Activated T-helper 2 cell treated with anti-CD3 and anti-CD28 coated beads, Interferon-gamma antibody, Interleukin-2, Interleukin-4, amounts not matched to agents 10 μg/mL and 5 μg/mL and 100 μg/mL, durations not matched to agents 14 hours and 24 hours and 36 hours (primary cell): Measurements from ENCODE around the gene CLIC6. TPM values are rescaled to one million over a fixed set of nuclear protein-coding genes. Genes with fewer than 3 reads are reported as not detected.

ENCODE experiments used
- DNase-seq: peaks from one replicate; pipeline ENCODE4 v3.0.0; 2021; ENCODE audit warnings: low spot score
- H3K27ac Mint-ChIP-seq: one replicate; pipeline ENCODE4 v1.8.0; 2021; ENCODE audit warnings: mixed read lengths
- H3K27me3 Mint-ChIP-seq: one replicate; pipeline ENCODE4 v1.8.0; 2021; ENCODE audit warnings: low read depth, mixed read lengths
- H3K36me3 Mint-ChIP-seq: one replicate; pipeline ENCODE4 v1.8.0; 2021; ENCODE audit warnings: low read depth, mixed read lengths
- H3K4me1 Mint-ChIP-seq: one replicate; pipeline ENCODE4 v1.8.0; 2021; ENCODE audit warnings: low read depth, mixed read lengths
- H3K4me3 Mint-ChIP-seq: one replicate; pipeline ENCODE4 v1.8.0; 2021; ENCODE audit warnings: low read depth, mild to moderate bottlenecking, moderate library complexity, mixed read lengths
- H3K9me3 Mint-ChIP-seq: one replicate; pipeline ENCODE4 v1.8.0; 2021; ENCODE audit warnings: mixed read lengths
- intact Hi-C: fragments of 100-400 bp; cut with micrococcal nuclease; formaldehyde crosslinking; loops from one replicate; pipeline ENCODE4 v1.15.1; 2023
- total RNA-seq: library from RNA; stranded (reverse); gene quantifications from 2 replicates; pipeline ENCODE4 v1.2.3, GENCODE V29; 2022

The CLIC6 gene
- total RNA-seq, 1 donor from 2014 or later, result 1.0 TPM

DNA sequence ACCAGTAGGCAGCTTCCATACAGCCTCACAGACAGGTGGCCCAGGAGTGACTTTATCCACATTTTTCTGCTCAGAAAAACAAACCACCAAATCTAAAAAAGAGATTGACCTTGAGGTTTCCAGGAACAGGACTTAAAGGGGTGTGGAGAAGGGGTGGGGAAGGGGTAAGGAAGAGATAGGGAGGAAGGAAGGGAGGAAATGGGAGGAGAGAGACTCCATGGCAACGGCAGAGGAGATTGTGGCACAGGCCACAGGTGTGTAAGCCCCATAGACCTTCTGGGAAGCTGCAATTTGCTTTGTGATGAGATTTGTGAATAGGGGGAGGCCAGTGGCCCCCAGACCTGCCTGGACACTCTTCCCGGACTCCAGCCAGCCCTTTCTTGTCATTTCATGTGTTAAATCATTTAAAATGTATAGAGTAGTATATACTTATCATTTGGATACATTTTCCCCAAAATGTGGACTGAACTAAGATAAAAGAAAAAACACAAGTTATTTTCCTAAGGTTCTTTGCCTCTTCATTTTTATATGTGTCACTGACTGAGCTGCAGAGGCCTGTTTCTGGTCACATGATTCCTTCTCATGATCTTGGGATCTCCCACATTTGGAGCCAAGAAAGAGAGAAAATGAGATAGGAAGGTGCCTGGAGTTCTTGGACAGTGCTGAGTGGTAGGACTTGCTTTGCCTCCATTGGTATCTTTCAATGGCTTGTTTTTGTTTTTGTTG, 55.5 kb downstream of the CLIC6 start:
- Mint-ChIP-seq H3K4me3 (no peak overlapping the region), H3K4me1 (peaks cover 17% of the 10 kb centered on the region), H3K36me3 (no peaks in the 10 kb centered on the region), H3K9me3 (no peaks in the 10 kb centered on the region), H3K27me3 (peaks cover 19% of the 10 kb centered on the region), H3K27ac (no peak overlapping the region)
- no peak for DNase-seq
- intact Hi-C loops, result no loop called here

DNA sequence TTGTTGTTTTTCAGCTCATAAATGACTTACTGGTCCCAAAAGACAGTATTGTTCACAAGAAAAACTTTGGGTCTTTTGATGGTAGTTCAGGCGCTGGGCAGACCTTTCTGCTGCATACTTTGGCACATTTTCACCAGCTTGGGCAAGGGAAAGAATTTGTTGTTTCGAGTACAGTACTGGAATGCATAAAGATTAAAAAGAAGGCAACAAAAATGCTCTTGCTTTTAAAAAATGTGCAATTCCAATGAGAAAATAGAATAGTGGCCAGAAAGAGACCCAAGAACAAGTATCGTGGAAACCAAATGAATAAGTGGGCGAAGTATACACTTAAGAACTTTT, 56.0 kb downstream of the CLIC6 start:
- Mint-ChIP-seq H3K27me3 (peaks cover 16% of the 10 kb centered on the region), H3K4me1 (peaks cover 21% of the 10 kb centered on the region), H3K4me3 (no peak overlapping the region), H3K9me3 (no peaks in the 10 kb centered on the region), H3K36me3 (no peaks in the 10 kb centered on the region), H3K27ac (no peak overlapping the region)
- no peak for DNase-seq
- intact Hi-C loops, result no loop called here

DNA sequence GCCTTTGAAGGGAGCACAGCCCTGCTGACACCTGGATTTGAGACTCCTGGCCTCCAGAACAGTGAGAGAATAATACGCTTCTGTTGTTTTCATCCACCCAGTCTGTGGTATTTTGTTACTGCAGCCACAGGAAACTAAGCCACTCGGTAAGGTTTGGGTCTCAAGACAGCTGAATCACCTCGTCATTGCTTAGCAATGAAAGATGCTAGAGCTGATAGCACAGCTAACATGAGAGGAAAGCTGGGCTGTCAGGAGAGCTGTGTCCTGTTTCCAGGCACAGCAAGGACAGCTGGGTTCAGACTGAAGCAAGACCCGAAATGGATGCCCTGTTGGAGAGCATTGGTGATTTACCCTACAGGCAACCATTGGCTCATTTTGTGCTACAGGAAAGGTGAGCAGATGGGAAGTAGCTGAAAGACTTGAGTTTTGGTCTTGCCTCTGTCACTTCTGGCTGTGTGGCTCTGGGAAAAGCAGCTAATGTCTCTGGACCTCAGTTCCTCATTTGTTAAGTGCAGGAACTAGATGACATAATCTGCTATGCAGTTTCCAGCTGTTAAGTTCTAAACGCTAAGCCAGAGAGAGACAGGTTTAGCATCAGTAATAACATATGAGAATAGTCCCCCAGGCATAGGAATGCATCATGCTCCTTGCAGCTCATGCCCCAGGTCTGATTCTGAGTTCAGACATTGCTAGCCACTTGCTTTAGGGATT, 58.0 kb downstream of the CLIC6 start:
- intact Hi-C loops, result no loop called here
- Mint-ChIP-seq H3K27me3 (peaks cover 17% of the 10 kb centered on the region), H3K9me3 (no peaks in the 10 kb centered on the region), H3K27ac (no peak overlapping the region), H3K4me3 (no peak overlapping the region), H3K4me1 (peaks cover 28% of the 10 kb centered on the region), H3K36me3 (no peaks in the 10 kb centered on the region)
- DNase-seq, result no peak

DNA sequence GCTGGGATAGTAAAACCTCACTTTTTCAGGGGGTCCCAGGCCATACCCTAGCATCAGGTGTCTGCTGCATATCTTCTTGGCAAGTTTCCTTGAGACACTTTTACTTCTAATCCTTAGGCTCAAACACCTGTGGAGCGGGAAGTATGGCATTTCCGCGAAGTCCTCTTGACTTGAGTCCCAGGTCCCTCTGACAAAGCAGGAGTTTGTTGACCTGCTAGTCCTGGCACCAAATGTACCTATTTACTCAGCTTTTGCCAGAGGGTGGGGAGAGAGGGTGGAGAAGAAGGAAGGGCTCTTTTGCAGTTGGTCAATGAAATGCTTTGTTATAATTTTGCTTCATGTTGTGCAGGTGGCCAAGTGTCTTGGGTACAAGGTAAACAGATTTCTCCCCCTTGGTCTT, 59.7 kb downstream of the CLIC6 start:
- Mint-ChIP-seq H3K4me1 (peaks cover 28% of the 10 kb centered on the region), H3K36me3 (no peaks in the 10 kb centered on the region), H3K9me3 (no peaks in the 10 kb centered on the region), H3K27ac (no peak overlapping the region), H3K4me3 (no peak overlapping the region), H3K27me3 (peaks cover 23% of the 10 kb centered on the region)
- DNase-seq, result no peak
- intact Hi-C loops, result no loop called here

DNA sequence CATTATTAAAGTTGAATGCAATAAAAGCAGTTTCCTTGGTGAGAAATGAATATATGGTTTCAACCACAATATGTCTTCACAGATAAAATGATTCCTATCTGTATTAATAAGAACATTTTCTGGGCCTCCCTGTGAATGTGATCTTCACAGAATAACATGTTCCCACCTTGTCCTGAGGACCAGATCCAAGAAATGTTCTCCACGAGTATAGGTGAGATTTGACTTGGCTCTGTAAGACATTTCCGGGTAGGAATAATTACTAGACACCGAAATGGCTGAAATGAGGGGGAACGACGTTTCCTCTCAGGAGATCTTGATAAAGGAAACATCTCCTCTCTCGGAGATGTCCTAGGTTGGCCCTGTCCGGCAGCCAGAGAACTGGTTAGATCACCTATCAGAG, 61.4 kb downstream of the CLIC6 start:
- no peaks in the 10 kb centered on the region for H3K36me3 Mint-ChIP-seq
- intact Hi-C loops, result no loop called here
- H3K4me3 Mint-ChIP-seq, result no peak overlapping the region
- H3K27me3 Mint-ChIP-seq, result peaks cover 22% of the 10 kb centered on the region
- no peaks in the 10 kb centered on the region for H3K9me3 Mint-ChIP-seq
- H3K27ac Mint-ChIP-seq, result no peak overlapping the region
- no peak for DNase-seq
- H3K4me1 Mint-ChIP-seq, result peaks cover 28% of the 10 kb centered on the region

DNA sequence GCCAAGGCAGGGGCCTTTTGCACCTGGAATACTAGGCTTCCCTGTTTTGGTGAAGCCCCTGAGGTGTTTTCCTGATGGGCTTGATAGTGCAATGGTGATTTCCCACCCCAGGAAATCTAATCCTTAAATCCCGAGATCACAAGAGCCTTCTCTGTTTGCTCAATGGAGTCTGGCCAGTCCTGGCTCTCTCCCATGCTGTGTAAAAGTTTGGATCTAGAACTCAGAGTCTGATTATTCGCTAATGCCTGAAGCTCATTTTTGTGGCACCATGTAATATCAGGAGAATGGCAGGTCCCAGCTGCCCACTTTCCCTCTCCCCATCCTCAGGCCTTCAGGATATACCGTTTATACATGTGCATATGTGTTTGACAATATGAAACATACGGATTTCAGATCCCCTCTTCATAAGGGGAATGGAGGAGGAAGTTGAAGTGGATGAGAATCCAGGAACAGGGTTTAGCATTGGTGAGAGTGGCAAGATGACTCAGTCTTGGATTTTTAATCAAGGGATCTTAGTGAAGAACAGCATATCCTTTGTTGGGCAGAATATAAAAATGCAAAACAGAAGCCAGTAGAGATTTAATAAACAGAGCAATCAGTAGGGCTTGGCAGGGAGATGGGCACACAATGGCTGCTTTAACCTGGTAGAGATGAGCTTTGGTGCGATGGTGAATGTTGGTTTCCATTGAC, 62.1 kb downstream of the CLIC6 start:
- intact Hi-C loops, result no loop called here

DNA sequence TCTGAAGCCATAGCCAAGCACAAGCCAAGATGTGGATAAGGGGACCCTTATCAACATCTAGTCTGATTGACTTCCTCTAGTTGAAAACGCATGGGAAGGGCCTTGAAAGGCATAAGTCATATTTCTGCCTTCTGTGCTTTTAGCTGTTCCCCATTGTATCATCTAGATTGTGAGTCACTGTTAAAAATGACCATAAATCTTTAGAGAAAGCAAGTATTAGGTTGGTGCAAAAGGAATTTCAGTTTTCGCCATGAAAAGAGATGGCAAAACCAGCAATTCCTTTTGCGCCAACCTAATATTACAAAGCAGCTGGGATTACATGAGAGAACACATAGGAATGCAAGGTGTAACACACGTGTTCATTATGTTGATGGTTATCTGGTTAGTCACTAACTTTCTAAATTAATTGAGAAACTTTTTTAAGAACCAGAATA, 63.6 kb downstream of the CLIC6 start:
- no peaks in the 10 kb centered on the region for H3K36me3 Mint-ChIP-seq
- no peak for DNase-seq
- peaks cover 31% of the 10 kb centered on the region for H3K27me3 Mint-ChIP-seq
- H3K4me1 Mint-ChIP-seq, result peaks cover 12% of the 10 kb centered on the region
- no peak overlapping the region for H3K4me3 Mint-ChIP-seq
- H3K9me3 Mint-ChIP-seq, result no peaks in the 10 kb centered on the region
- intact Hi-C loops, result no loop called here
- no peak overlapping the region for H3K27ac Mint-ChIP-seq

More for the DNA sequence above, 62.1 kb downstream of the CLIC6 start:
- H3K36me3 Mint-ChIP-seq, result no peaks in the 10 kb centered on the region
- peaks cover 26% of the 10 kb centered on the region for H3K4me1 Mint-ChIP-seq
- no peak overlapping the region for H3K4me3 Mint-ChIP-seq
- H3K9me3 Mint-ChIP-seq, result no peaks in the 10 kb centered on the region
- peaks cover 23% of the 10 kb centered on the region for H3K27me3 Mint-ChIP-seq
- no peak overlapping the region for H3K27ac Mint-ChIP-seq
- DNase-seq, result no peak

DNA sequence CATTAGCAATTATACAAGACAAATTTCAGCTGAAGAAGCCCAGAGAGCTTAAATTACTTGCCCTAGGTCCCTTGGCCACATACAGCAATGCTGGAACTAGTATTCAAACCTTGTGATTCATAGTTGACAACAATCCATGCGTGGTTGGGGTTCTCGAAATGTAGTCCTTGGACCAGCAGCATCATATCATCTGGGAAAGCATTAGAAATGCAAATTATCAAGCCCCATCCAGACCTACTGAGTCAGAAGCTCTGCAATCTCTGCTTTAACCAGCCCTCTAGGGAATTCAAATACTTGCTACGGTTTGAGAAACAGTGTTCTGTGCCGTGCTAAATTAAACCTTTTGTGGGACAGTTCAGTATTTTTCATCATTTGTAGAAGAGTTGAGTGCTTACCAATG, 65.1 kb downstream of the CLIC6 start:
- H3K36me3 Mint-ChIP-seq, result no peaks in the 10 kb centered on the region
- DNase-seq, result no peak
- intact Hi-C loops, result no loop called here
- no peak overlapping the region for H3K4me3 Mint-ChIP-seq
- H3K27me3 Mint-ChIP-seq, result peaks cover 38% of the 10 kb centered on the region
- H3K4me1 Mint-ChIP-seq, result peaks cover 10% of the 10 kb centered on the region
- H3K27ac Mint-ChIP-seq, result no peak overlapping the region
- H3K9me3 Mint-ChIP-seq, result no peaks in the 10 kb centered on the region

DNA sequence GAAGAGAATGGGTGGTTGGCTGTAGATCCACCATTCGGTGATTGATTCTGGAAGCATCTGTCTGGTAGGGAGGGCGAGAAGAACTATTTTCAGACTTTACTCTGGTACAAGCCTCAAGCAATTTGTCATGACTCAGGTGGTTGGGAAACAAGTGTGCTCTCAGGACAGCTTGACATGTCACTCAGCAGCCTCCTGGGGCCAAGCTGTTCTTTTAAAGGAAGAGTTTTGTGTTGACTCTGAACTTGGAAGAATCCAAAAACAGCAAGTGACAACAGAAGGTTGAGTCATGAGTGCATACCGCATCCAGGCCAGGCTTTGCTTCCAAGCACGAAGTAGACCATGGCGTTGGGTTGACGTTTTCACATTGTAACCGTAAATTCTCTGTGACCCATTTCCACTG, 65.9 kb downstream of the CLIC6 start:
- Mint-ChIP-seq H3K36me3 (no peaks in the 10 kb centered on the region), H3K27ac (no peak overlapping the region), H3K4me3 (no peak overlapping the region), H3K9me3 (no peaks in the 10 kb centered on the region), H3K4me1 (peaks cover 7% of the 10 kb centered on the region), H3K27me3 (peaks cover 38% of the 10 kb centered on the region)
- intact Hi-C loops, result no loop called here
- no peak for DNase-seq

DNA sequence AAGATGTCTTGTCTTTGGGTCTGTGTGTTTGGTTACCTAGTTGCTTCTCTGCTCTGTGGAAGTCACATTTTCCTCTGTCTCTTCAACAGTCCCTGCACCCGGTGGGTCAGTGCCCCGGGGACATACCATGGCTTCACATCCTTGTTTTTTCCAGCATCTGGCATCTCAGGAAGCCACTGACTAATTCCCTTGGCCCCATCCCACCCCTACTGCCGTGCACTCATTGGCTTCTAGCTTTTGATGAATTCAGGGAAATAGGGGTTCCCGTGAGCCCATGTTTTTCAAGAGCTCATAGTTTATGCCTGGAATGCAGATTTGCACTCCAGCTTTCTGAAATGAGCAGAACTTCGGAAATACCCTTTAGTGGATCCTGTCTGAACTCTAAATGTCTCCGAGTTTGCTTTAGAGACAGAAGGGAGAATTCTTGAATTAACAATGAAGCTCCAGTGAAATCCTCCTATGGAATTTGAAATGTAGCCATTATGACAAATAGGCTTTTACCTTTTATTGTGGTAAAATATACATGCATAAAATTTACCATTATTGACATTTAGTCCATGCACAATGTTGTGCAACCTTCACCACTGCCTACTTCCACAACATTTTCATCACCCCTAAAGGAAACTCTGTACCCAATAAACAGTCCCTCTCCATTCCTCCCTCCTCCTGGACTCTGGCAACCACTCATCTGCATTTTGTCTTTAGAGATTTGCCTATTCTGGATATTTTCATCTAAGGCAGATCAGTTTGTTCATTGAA, 67.5 kb downstream of the CLIC6 start:
- Mint-ChIP-seq H3K4me1 (no peaks in the 10 kb centered on the region), H3K27ac (no peak overlapping the region), H3K36me3 (no peaks in the 10 kb centered on the region), H3K9me3 (no peaks in the 10 kb centered on the region), H3K27me3 (peaks cover 43% of the 10 kb centered on the region), H3K4me3 (no peak overlapping the region)
- no peak for DNase-seq
- intact Hi-C loops, result no loop called here

DNA sequence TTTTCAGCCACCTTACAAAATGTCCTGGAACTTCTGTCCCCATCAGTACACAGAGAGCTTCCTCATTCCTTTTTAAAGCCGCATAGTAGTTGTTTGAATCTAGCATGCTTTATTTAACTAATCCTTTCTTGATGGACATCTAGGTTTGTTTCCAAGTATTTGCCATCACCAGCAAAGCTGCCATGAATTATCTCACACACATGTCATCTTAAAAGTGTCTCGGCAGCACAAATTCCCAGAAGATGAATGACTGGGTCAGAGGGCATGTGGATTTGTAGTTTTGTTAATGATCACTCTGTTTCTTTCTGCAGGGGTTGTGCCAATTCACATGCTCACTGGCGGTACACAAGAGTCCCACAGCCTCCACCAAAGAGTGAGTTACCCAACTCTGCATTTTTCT, 68.3 kb downstream of the CLIC6 start:
- Mint-ChIP-seq H3K27ac (no peak overlapping the region), H3K27me3 (peaks cover 40% of the 10 kb centered on the region), H3K36me3 (no peaks in the 10 kb centered on the region), H3K4me3 (no peak overlapping the region), H3K4me1 (no peaks in the 10 kb centered on the region), H3K9me3 (no peaks in the 10 kb centered on the region)
- intact Hi-C loops, result no loop called here
- DNase-seq, result no peak

DNA sequence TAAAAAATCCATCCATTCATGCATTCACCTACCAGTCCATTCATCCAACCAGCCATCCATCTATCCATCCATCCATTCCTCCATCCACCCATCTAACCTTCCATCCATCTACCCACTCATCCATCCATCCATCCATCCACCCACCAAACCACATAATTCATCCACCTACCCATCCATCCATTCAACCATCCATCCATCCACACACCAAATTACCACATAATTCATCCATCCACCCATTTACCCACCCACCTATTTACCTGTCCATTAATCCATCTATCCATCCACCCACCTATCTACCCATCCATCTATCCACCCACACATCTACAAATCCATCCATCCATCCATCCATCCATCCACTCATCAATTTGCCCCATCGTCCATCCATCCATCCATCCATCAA, 71.4 kb downstream of the CLIC6 start:
- no peak for DNase-seq
- no peaks in the 10 kb centered on the region for H3K9me3 Mint-ChIP-seq
- intact Hi-C loops, result loop anchor here (10.0 kb wide), 1 partner anchor 105 kb away; no protein-coding TSS in a partner anchor
- no peak overlapping the region for H3K27ac Mint-ChIP-seq
- no peaks in the 10 kb centered on the region for H3K36me3 Mint-ChIP-seq
- peaks cover 34% of the 10 kb centered on the region for H3K27me3 Mint-ChIP-seq
- H3K4me3 Mint-ChIP-seq, result no peak overlapping the region
- H3K4me1 Mint-ChIP-seq, result no peaks in the 10 kb centered on the region
